Hematopoietic multipotent progenitor cell treated with erythropoietin and hydrocortisone succinate and interleukin-3 and kit ligand, for 8 days (in vitro differentiated cells): ENCODE data around the gene CBFA2T2.
"Not testable (repeated sequence)": the region's sequence is repeated elsewhere in the genome, so short reads cannot be mapped to it uniquely, and the experiment has no call there.

Source experiments
- DNase-seq: peaks from one replicate; pipeline ENCODE4 v3.0.0-alpha.2; 2015

Gene CBFA2T2

GRCh38 chr20:33472868-33473435, 16.9 kb upstream of the CBFA2T2 start:
- DNase-seq, result no peak

GRCh38 chr20:33474097-33474873, 15.6 kb upstream of the CBFA2T2 start:
- DNase-seq, result no peak

GRCh38 chr20:33474963-33475362, 14.9 kb upstream of the CBFA2T2 start:
- no peak for DNase-seq

GRCh38 chr20:33475381-33476152, 14.3 kb upstream of the CBFA2T2 start:
- DNase-seq, result no peak

GRCh38 chr20:33477386-33478234, 12.3 kb upstream of the CBFA2T2 start:
- no peak for DNase-seq

GRCh38 chr20:33480048-33480447, 9.8 kb upstream of the CBFA2T2 start:
- no peak for DNase-seq

- DNase-seq, result no peak
These were observed 8.4 kb upstream of the CBFA2T2 start for GRCh38 chr20:33481431-33481941.

- no peak for DNase-seq
These were observed 7.3 kb upstream of the CBFA2T2 start for GRCh38 chr20:33482581-33482980.

GRCh38 chr20:33483186-33483585, 6.7 kb upstream of the CBFA2T2 start:
- DNase-seq, result peak; percentile 55

- DNase-seq, result no peak
These were observed 1.7 kb upstream of the CBFA2T2 start for GRCh38 chr20:33488201-33488600.

GRCh38 chr20:33488661-33489494, 1.0 kb upstream of the CBFA2T2 start:
- not testable (repeated sequence) for DNase-seq

GRCh38 chr20:33489495-33490022, 337 bp upstream of the CBFA2T2 start:
- peak; percentile 96 for DNase-seq

- DNase-seq, result peak; percentile 15
These were observed 1.2 kb downstream of the CBFA2T2 start for GRCh38 chr20:33490934-33491656.

- no peak for DNase-seq
These were observed 3.3 kb downstream of the CBFA2T2 start for GRCh38 chr20:33493076-33493766.

GRCh38 chr20:33496776-33497175, 6.9 kb downstream of the CBFA2T2 start:
- DNase-seq, result not testable (repeated sequence)

GRCh38 chr20:33499355-33499754, 9.5 kb downstream of the CBFA2T2 start:
- no peak for DNase-seq

GRCh38 chr20:33501000-33501399, 11.1 kb downstream of the CBFA2T2 start:
- DNase-seq, result no peak

- no peak for DNase-seq
These were observed 13.7 kb downstream of the CBFA2T2 start for GRCh38 chr20:33503564-33503963.

GRCh38 chr20:33506576-33506975, 16.7 kb downstream of the CBFA2T2 start:
- DNase-seq, result no peak

GRCh38 chr20:33507461-33507860, 17.6 kb downstream of the CBFA2T2 start:
- no peak for DNase-seq
